IPS DF 6.9 (cell line): ENCODE measurements around the gene IL21.
"Not testable (repeated sequence)": the region's sequence is repeated elsewhere in the genome, so short reads cannot be mapped to it uniquely, and the experiment has no call there.

Experiments
- DNase-seq: peaks from one replicate; pipeline ENCODE4 v3.0.0-alpha.2; 2013; ENCODE audit warnings: low read depth, low spot score
- H3K27ac ChIP-seq: one replicate; pipeline ENCODE4 v1.5.1; 2013; ENCODE audit warnings: low read length, control low read depth
- H3K27me3 ChIP-seq: 2 replicates; pipeline ENCODE4 v1.6.1; 2013; ENCODE audit warnings: mild to moderate bottlenecking, low read length; ENCODE audit not compliant: control insufficient read depth, insufficient read depth
- H3K36me3 ChIP-seq: 2 replicates; pipeline ENCODE4 v1.6.1; 2013; ENCODE audit warnings: low read length; ENCODE audit not compliant: control insufficient read depth, insufficient read depth
- H3K4me1 ChIP-seq: 2 replicates; pipeline ENCODE4 v1.6.1; 2013; ENCODE audit warnings: low read length; ENCODE audit not compliant: control insufficient read depth, insufficient read depth
- H3K4me3 ChIP-seq: 2 replicates; pipeline ENCODE4 v1.5.1; 2013; ENCODE audit warnings: mild to moderate bottlenecking, low read length
- H3K9me3 ChIP-seq: 2 replicates; pipeline ENCODE4 v1.6.1; 2013; ENCODE audit warnings: low read length, inconsistent platforms; ENCODE audit not compliant: control insufficient read depth, insufficient read depth
- WGBS: extraction: QIAGEN DNeasy Blood & Tissue Kit; methylation state at CpG from one replicate; pipeline ENCODE4 v1.1.7; 2013; ENCODE audit warnings: mixed read lengths, missing lambda C conversion rate; ENCODE audit not compliant: insufficient read length, insufficient coverage; 5-methylcytosine and 5-hydroxymethylcytosine counted together

Gene IL21

DNA sequence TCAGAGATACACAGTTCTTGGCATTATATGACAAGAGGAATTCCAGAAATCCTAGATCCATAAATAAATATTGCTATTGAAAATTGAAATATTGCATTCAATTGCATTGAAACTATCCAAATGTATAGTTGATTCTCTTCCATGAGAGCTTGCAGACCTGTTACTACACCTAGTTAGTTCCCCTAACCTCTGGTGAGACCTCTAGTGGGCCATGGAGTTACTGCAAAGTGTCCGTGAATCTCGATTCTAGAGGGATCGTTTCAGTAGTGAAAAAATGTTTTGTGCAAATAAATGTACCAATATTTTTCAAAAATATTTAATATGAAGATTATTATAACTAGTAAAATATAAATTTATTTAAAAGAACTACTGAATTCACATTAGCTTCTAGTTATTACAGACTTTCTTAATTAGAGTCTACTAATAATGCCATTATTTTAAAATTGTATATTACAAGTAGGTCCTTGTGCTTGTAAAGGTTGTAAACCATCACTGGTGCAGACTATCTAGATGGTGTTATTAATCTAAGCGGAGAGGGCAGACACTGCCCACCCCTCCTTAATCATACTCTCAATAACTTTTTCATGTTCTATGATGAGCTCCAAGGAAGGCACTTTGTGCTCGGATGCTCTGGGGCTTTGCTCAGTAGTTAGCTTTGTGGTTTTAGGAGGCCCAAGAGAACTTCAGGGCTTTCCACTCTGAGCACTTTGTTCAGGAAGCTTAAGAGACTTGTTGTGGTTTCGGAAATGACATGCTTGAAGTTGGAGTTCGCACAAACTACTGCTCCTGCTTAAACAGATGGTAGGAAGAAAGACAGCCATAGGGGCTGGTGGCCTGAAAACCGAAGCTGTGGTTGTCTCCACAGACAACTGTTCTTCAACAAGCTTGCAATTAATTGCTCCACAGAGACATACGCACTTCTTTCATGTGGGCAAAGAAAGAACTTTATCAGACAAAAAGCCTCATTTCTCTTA, 42.8 kb downstream of the IL21 start:
- no CpG with 5 or more reads among the region's 9 CpGs for WGBS
- no peaks in the 10 kb centered on the region for H3K4me1 ChIP-seq
- no peak overlapping the region for H3K4me3 ChIP-seq
- H3K27ac ChIP-seq = no peak overlapping the region
- no peaks in the 10 kb centered on the region for H3K27me3 ChIP-seq
- DNase-seq = no peak
- no peaks in the 10 kb centered on the region for H3K36me3 ChIP-seq
- H3K9me3 ChIP-seq = no peaks in the 10 kb centered on the region

- no peaks in the 10 kb centered on the region for H3K4me1 ChIP-seq
- no CpG with 5 or more reads among the region's 2 CpGs for WGBS
These were observed 43.7 kb downstream of the IL21 start for GRCh38 chr4:122577189-122577553.

DNA sequence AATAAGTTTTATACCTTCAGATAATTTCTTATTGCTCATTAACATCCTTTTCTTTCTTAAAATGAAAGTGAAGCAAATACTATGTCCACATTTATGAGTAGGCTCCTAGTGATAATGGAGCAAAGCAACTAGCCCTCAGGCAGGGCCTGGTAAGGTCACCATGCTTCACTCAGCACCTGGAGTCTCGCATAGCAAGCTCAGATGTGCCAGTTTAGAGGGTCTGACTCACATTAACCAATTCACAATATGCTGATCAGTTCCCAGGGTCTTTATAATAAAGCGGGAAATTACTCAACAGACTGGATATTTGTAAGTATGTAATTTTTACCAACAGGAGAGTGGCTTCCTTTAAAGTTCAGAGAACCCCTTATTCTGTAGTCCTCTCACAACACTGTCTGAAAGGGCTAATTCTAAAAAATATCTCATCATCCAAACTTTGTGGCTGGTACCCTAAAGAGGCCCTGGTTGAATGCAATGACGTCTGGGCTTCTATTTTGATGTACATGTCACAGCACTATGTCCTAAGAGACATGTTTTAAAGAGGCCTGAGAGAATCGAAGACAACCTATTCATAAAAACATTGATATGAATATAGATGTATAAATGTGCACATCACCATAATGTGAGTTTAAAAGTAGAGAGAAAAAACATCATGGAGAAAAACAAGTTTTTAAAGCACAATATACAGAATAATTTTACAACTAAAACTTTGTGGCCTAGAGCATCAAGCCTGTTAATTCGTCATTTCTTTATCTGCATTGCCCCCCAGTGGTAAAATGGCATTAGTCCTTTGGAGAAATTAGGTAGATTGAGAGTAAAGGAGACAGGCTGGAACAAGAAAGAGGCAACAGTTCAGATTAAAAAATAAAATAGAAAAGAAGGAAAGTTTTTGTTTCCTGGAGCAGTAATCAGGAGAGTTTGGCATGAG, 44.3 kb downstream of the IL21 start:
- no peak overlapping the region for H3K27ac ChIP-seq
- H3K4me1 ChIP-seq = no peaks in the 10 kb centered on the region
- DNase-seq = no peak
- no peak overlapping the region for H3K4me3 ChIP-seq
- no peaks in the 10 kb centered on the region for H3K27me3 ChIP-seq
- H3K36me3 ChIP-seq = no peaks in the 10 kb centered on the region
- no CpG with 5 or more reads among the region's 5 CpGs for WGBS
- H3K9me3 ChIP-seq = no peaks in the 10 kb centered on the region

More at GRCh38 chr4:122577189-122577553, 43.7 kb downstream of the IL21 start:
- Histone ChIP-seq H3K27me3 (no peaks in the 10 kb centered on the region), H3K27ac (no peak overlapping the region), H3K4me3 (no peak overlapping the region), H3K36me3 (no peaks in the 10 kb centered on the region), H3K9me3 (no peaks in the 10 kb centered on the region)
- no peak for DNase-seq

GRCh38 chr4:122574347-122574746, 46.5 kb downstream of the IL21 start:
- H3K36me3 ChIP-seq, H3K27ac ChIP-seq, H3K4me1 ChIP-seq, H3K4me3 ChIP-seq, H3K9me3 ChIP-seq, H3K27me3 ChIP-seq, DNase-seq: not testable (repeated sequence)
- no CpG with 5 or more reads among the region's 10 CpGs for WGBS

DNA sequence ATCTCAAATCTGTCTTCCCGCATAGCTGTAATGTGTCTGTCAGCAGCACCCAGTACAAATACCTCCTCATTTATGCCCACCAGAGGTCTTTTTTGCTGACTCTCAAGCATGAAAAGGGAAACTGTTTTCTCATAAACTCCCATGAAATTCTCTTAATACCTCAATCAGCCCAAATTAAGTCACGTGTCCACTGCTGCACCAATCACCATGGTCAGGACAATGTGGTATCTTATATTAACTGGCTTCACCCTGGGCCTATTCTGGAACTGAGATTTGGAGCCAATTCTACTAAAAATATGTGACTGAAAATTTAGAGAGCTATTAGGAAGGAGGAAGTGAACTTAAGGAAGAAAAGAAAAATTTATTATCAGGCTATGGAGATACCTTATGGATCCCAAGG, 58.4 kb downstream of the IL21 start:
- H3K9me3 ChIP-seq = no peaks in the 10 kb centered on the region
- H3K4me3 ChIP-seq = no peak overlapping the region
- no peak overlapping the region for H3K27ac ChIP-seq
- whole genome bisulfite sequencing = no CpG with 5 or more reads among the region's 2 CpGs
- no peaks in the 10 kb centered on the region for H3K27me3 ChIP-seq
- no peaks in the 10 kb centered on the region for H3K4me1 ChIP-seq
- no peaks in the 10 kb centered on the region for H3K36me3 ChIP-seq
- DNase-seq = no peak
